H54 (cell line): ENCODE results near the gene LXN.
"Not testable (repeated sequence)": the region's sequence is repeated elsewhere in the genome, so short reads cannot be mapped to it uniquely, and the experiment has no call there.

ENCODE experiments used
- DNase-seq: peaks from one replicate; pipeline ENCODE4 v3.0.0; 2011; ENCODE audit warnings: low spot score, mixed read lengths; ENCODE audit not compliant: insufficient read length
- FAIRE-seq: peaks from 3 replicates; lab custom pipeline; 2011; peaks lifted over from hg19 to GRCh38; lab: Jason Lieb, UNC
- POLR2A ChIP-seq: IDR thresholded peaks from 2 replicates; pipeline ENCODE4 v1.6.1; 2011; ENCODE audit warnings: low read depth, mild to moderate bottlenecking, low read length

LXN gene

DNA sequence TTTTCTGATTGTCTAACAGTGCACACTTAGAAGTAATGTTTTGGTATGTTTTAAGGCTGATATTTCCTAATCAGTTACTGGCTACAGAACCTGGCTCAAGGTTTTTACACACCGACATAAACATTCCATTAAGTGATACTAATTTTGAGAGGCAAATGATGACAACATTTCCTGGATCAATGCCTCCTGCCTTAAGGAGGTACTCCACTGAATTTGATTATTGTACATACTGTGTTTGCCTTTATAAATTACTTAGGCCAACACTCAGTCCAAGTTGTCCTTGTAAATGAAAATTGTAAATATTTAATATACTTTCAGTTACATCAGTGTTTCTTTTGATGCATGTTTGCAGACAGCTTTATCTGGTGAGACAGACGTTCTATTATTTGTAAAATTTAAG is 24.2 kb upstream of the LXN start:
- peak; percentile 48 for FAIRE-seq
- no peak for DNase-seq
- no peak for TF ChIP-seq POLR2A

GRCh38 chr3:158693866-158694456 is 21.5 kb upstream of the LXN start:
- FAIRE-seq, result not testable (repeated sequence)

DNA sequence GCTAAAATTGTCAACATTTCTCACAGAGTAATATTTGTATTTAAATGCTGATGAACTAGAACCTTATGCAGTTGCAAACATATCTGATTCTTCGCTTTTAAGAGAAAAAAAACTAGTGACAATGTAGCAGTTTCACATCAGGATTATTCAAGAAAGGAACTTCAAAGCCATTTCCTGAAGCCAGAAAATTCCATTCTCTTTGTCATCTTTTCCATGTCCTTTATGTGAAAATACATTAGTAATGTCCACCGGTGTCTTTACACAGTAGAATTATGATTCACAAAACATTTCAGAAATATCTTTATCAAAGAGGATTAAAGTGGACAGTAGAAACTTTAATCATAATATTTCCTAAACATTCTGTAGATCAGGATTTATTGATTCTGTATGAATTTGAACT is 12.7 kb upstream of the LXN start:
- FAIRE-seq (no peak), DNase-seq (no peak)
- no peak for TF ChIP-seq POLR2A

More at GRCh38 chr3:158693866-158694456, 21.5 kb upstream of the LXN start:
- not testable (repeated sequence) for DNase-seq

DNA sequence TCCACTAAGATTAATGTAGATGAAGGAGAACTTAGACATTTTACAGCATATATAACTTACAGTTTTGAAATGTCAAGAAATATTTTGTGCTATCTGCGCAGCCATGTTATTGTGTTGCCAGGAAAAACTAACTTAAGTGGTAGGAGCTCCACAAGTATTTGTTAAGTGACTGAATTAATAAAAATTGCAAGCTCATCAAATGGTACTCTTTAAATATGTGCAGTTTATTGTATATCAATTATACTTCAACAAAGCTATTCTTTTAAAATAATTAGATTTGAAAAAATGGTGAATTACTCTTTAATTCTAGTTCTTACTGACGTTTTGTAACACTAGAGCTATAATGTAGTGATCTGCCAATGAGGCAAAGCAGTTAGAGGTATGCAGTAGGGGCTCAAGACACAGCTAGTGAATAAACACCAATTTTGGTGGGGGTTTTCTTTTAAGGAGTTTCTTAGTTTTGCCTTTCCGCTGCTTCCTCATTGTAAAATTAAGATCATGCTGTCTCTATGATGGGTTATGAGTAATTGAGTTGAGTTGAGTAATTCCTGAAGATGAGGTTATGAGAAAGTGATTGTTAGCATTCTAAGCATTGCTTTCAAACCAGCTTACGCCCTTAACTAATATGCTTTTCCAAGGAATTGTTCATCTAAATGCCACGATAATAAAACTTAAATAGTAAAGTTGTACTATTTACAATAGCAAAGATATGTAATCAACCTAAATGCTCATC is 10.9 kb upstream of the LXN start:
- no peak for TF ChIP-seq POLR2A
- FAIRE-seq, result no peak
- no peak for DNase-seq

GRCh38 chr3:158680861-158681260 is 8.4 kb upstream of the LXN start:
- FAIRE-seq (no peak), DNase-seq (no peak)
- TF ChIP-seq POLR2A, result no peak

- no peak for DNase-seq
- TF ChIP-seq POLR2A, result no peak
- peak; percentile 65 for FAIRE-seq
Measured at GRCh38 chr3:158679547-158680000, 7.1 kb upstream of the LXN start.

DNA sequence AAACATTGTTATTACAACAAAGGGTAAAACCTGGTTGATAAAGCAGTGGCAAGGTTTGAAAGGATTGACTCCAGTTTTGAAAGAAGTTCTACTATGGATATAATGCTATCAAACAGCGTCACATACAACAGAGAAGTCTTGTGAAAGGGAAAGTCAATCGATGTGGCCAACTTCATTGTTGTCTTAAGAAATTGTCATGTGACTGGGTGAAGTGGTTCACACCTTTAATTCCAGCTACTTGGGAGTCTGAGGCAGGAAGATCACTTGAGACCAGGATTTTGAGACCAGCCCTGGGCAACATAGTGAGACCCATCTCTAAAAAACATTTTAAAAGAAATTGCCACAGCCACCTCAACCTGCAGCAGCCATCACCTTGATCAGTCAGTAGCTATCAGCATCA is 6.2 kb upstream of the LXN start:
- DNase-seq (no peak), FAIRE-seq (peak; percentile 27)
- no peak for TF ChIP-seq POLR2A

GRCh38 chr3:158671821-158672214 is 630 bp downstream of the LXN start:
- no peak for FAIRE-seq
- DNase-seq, result no peak
- TF ChIP-seq POLR2A, result no peak

GRCh38 chr3:158668506-158668905 is 3.9 kb downstream of the LXN start:
- DNase-seq, result no peak
- no peak for TF ChIP-seq POLR2A
- peak; percentile 15 for FAIRE-seq

DNA sequence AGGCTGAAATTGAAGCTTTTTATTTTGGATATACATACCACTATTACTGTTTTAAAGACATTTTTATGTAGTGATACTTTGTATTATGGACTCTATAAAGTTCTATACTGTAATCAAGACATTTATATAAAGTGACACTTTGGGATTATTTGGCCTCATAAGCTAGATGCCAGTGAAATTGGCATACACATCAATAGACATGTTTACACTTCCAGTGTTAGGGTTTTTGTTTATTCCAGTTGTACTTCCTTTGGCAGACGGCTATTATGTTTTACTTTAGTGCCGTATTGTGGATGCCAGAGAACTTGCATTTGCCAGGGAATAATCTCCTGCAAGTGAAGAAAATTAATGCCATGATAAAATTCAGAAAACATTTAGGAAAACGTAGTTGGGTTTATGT is 6.0 kb downstream of the LXN start:
- DNase-seq (no peak), FAIRE-seq (no peak)
- no peak for TF ChIP-seq POLR2A

- TF ChIP-seq POLR2A, result no peak
- DNase-seq (no peak), FAIRE-seq (no peak)
Measured at GRCh38 chr3:158663832-158664231, 8.6 kb downstream of the LXN start.

DNA sequence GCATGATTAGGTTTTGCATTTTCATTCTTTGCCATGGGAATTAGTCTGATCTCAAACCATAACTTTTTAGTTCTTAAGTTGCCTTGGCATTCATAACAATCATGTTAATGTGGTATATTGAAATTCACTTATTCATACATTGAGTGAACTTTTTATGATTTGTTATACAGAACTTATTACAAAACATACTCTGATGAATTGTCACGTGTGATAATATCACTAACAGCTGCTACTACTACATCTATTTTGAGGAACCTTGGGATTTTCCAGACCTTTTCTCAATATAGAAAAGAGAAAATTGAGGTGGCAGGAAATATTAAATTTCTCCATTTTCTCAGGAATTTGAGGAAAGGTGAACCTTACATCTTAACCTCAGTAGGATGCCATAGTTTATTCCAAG is 9.2 kb downstream of the LXN start:
- FAIRE-seq (no peak), DNase-seq (no peak)
- no peak for TF ChIP-seq POLR2A

GRCh38 chr3:158660711-158661110 is 11.7 kb downstream of the LXN start:
- DNase-seq (no peak), FAIRE-seq (no peak)
- TF ChIP-seq POLR2A, result no peak

GRCh38 chr3:158659454-158660237 is 12.8 kb downstream of the LXN start:
- peak; percentile 98 for FAIRE-seq
- no peak for TF ChIP-seq POLR2A
- DNase-seq, result peak; percentile 31
